Measurements from ENCODE around the gene SIRPA. TPM values are rescaled to one million over a fixed set of nuclear protein-coding genes. Genes with fewer than 3 reads are reported as not detected.

The SIRPA gene
- polyA plus RNA-seq, 1 donor from 2014 or later = 8.0 TPM

DNA sequence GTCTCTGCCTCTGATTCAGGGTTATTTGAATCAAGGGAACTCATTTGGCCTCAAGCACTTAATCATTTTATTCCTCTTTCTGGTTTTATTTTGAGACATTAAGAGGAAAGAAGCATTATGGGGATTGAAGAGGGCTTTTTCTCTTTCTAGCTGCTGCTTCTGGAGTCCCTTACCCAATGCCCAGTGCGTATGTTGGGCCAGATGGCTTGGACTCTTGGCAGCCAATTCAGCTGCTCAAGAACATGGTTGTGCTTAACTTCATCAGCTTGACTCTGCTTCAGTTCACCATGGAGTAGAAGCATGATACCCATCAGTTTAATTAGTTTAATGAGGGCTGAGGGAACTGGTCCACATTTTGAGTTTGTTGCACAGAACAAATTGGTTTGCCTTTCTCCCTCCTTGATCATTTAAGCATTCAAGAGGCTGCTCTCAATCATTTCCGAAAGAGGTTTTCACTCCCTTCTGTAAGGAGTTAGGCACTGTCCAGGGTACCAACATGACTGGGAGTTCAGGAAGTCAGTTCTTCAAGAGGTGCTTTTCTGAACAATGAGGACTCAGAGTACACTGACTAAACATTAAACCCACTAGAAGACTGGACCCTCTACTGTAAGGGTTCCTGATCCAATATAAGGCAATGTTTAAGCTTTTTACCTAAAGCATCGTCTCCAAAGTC lies 84.0 kb downstream of the SIRPA start:
- Histone ChIP-seq H3K4me3 (ENCODE audit: low read length) (no peak overlapping the region), H2AFZ (ENCODE audit: low read depth, low read length) (no peak overlapping the region), H3K27ac (ENCODE audit: low read length) (no peak overlapping the region), H3K36me3 (ENCODE audit: insufficient read depth, low read length) (no peaks in the 10 kb centered on the region), H3K9ac (ENCODE audit: low read length) (no peak overlapping the region), H3K79me2 (replicated peaks; ENCODE audit: insufficient read depth, low read length) (no peaks in the 10 kb centered on the region), H3F3A (ENCODE audit: insufficient read depth, low read length, poor library complexity, severe bottlenecking) (no peaks in the 10 kb centered on the region), H3K27me3 (ENCODE audit: insufficient read depth, low read depth, low read length) (no peaks in the 10 kb centered on the region), H4K20me1 (ENCODE audit: insufficient read depth) (no peaks in the 10 kb centered on the region), H3K9me2 (ENCODE audit: insufficient read depth, low read length) (no peaks in the 10 kb centered on the region), H3K9me3 (ENCODE audit: low read length) (no peaks in the 10 kb centered on the region), H3K4me2 (ENCODE audit: low read length) (no peak overlapping the region)
- TF ChIP-seq, protein P1, sequence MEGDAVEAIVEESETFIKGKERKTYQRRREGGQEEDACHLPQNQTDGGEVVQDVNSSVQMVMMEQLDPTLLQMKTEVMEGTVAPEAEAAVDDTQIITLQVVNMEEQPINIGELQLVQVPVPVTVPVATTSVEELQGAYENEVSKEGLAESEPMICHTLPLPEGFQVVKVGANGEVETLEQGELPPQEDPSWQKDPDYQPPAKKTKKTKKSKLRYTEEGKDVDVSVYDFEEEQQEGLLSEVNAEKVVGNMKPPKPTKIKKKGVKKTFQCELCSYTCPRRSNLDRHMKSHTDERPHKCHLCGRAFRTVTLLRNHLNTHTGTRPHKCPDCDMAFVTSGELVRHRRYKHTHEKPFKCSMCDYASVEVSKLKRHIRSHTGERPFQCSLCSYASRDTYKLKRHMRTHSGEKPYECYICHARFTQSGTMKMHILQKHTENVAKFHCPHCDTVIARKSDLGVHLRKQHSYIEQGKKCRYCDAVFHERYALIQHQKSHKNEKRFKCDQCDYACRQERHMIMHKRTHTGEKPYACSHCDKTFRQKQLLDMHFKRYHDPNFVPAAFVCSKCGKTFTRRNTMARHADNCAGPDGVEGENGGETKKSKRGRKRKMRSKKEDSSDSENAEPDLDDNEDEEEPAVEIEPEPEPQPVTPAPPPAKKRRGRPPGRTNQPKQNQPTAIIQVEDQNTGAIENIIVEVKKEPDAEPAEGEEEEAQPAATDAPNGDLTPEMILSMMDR (IDR thresholded peaks at IDR 0.05; ENCODE audit: poor library complexity, severe bottlenecking) = no peak
- no peak for TF ChIP-seq EP300 (conservative IDR thresholded peaks at IDR 0.05; ENCODE audit: poor library complexity, severe bottlenecking)
- no peak for TF ChIP-seq MXI1 (conservative IDR thresholded peaks at IDR 0.05; ENCODE audit: poor library complexity, severe bottlenecking)
- TF ChIP-seq POLR2AphosphoS5 (IDR thresholded peaks at IDR 0.05) = no peak
- no peak for TF ChIP-seq EZH2 (IDR thresholded peaks at IDR 0.05; ENCODE audit: borderline replicate concordance, insufficient read depth, low read length, poor library complexity, severe bottlenecking)
- no peak for TF ChIP-seq RAD21 (conservative IDR thresholded peaks at IDR 0.05)
- TF ChIP-seq, protein P2, sequence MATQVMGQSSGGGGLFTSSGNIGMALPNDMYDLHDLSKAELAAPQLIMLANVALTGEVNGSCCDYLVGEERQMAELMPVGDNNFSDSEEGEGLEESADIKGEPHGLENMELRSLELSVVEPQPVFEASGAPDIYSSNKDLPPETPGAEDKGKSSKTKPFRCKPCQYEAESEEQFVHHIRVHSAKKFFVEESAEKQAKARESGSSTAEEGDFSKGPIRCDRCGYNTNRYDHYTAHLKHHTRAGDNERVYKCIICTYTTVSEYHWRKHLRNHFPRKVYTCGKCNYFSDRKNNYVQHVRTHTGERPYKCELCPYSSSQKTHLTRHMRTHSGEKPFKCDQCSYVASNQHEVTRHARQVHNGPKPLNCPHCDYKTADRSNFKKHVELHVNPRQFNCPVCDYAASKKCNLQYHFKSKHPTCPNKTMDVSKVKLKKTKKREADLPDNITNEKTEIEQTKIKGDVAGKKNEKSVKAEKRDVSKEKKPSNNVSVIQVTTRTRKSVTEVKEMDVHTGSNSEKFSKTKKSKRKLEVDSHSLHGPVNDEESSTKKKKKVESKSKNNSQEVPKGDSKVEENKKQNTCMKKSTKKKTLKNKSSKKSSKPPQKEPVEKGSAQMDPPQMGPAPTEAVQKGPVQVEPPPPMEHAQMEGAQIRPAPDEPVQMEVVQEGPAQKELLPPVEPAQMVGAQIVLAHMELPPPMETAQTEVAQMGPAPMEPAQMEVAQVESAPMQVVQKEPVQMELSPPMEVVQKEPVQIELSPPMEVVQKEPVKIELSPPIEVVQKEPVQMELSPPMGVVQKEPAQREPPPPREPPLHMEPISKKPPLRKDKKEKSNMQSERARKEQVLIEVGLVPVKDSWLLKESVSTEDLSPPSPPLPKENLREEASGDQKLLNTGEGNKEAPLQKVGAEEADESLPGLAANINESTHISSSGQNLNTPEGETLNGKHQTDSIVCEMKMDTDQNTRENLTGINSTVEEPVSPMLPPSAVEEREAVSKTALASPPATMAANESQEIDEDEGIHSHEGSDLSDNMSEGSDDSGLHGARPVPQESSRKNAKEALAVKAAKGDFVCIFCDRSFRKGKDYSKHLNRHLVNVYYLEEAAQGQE (IDR thresholded peaks at IDR 0.05; ENCODE audit: borderline replicate concordance) = no peak

DNA sequence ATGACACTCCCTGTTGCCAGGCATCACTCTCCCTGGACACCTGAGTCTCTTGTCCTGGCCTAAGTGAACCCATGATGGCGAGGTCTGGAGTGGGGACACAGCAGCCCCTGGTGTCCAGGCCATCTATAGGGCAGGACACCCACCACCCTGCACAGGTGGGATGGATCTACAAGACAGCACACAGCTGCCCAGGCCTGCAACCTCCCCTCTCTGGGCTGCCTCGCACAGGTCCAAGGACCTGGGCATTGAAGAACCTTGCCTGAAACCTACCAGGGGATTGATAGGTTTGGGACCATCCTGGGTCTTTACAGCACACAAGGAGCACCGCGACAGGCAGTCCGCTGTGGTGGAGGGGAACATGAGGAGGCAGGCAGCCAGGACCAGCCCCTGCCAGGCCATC lies 87.5 kb downstream of the SIRPA start:
- H4K20me1 ChIP-seq (ENCODE audit: insufficient read depth) = no peaks in the 10 kb centered on the region
- H3K9me3 ChIP-seq (ENCODE audit: low read length) = no peaks in the 10 kb centered on the region

More for the DNA sequence above, 87.5 kb downstream of the SIRPA start:
- Histone ChIP-seq H3K4me2 (ENCODE audit: low read length) (no peak overlapping the region), H3K9me2 (ENCODE audit: insufficient read depth, low read length) (no peaks in the 10 kb centered on the region), H3K79me2 (replicated peaks; ENCODE audit: insufficient read depth, low read length) (no peaks in the 10 kb centered on the region), H2AFZ (ENCODE audit: low read depth, low read length) (no peak overlapping the region), H3F3A (ENCODE audit: insufficient read depth, low read length, poor library complexity, severe bottlenecking) (no peaks in the 10 kb centered on the region), H3K9ac (ENCODE audit: low read length) (no peak overlapping the region), H3K36me3 (ENCODE audit: insufficient read depth, low read length) (no peaks in the 10 kb centered on the region), H3K4me3 (ENCODE audit: low read length) (no peak overlapping the region), H3K27me3 (ENCODE audit: insufficient read depth, low read depth, low read length) (no peaks in the 10 kb centered on the region), H3K27ac (ENCODE audit: low read length) (no peak overlapping the region)
- TF ChIP-seq EP300 (conservative IDR thresholded peaks at IDR 0.05; ENCODE audit: poor library complexity, severe bottlenecking) (no peak), TAF1 (IDR thresholded peaks at IDR 0.05; ENCODE audit: low read depth) (no peak), RAD21 (conservative IDR thresholded peaks at IDR 0.05) (no peak), EZH2 (IDR thresholded peaks at IDR 0.05; ENCODE audit: borderline replicate concordance, insufficient read depth, low read length, poor library complexity, severe bottlenecking) (no peak), SMC3 (conservative IDR thresholded peaks at IDR 0.05; ENCODE audit: poor library complexity) (no peak), POLR2AphosphoS5 (IDR thresholded peaks at IDR 0.05) (no peak), MXI1 (conservative IDR thresholded peaks at IDR 0.05; ENCODE audit: poor library complexity, severe bottlenecking) (no peak)
- TF ChIP-seq, protein P2 (IDR thresholded peaks at IDR 0.05; ENCODE audit: borderline replicate concordance) = no peak
- TF ChIP-seq, protein P1 (IDR thresholded peaks at IDR 0.05; ENCODE audit: poor library complexity, severe bottlenecking) = no peak

Measured in neural cell (in vitro differentiated cells).